ENCODE results near the gene PRR3. TPM values are rescaled to one million over a fixed set of nuclear protein-coding genes. Genes with fewer than 3 reads are reported as not detected.

Gene PRR3
- total and polyA plus RNA-seq, 2 of the 4 experiments (the other 2 are of a cell fraction) = 7.2 to 17.3 TPM

GRCh38 chr6:30571075-30571761, 14.1 kb downstream of the PRR3 start, which contains the start of gene ABCF1:
Gene ABCF1 (plus strand): TSS chr6:30571442. CDS start chr6:30571488, 46 bp downstream.
- CTCF ChIA-PET = interaction anchor here (0.5 to 1.5 kb wide), 2 partner anchors 8 to 29 kb away, joined by 3 to 4 read pairs; no protein-coding TSS in a partner anchor
- intact Hi-C loops (cut with micrococcal nuclease) = loop anchor here (1.0 kb wide), 1 partner anchor 14 kb away; the partner anchor contains the start of gene PRR3
- 1% methylated on average over 35 of the region's 59 CpGs; no CpG with 5 or more reads in 1 of the 2 experiments for WGBS, 2 experiments (ENCODE audit: extremely low coverage in 2 of 2, insufficient read length in 1 of 2)
- no peak for TF ChIP-seq SMC3 (IDR thresholded peaks at IDR 0.05; ENCODE audit: low read depth, low read length)
- TF ChIP-seq MAZ (IDR thresholded peaks at IDR 0.05; ENCODE audit: borderline replicate concordance, low read depth, low read length) = peak; percentile 90; the same call in 1 of the 2 replicates
- peak; percentile 93 for TF ChIP-seq POLR2A (IDR thresholded peaks at IDR 0.05; ENCODE audit: low read depth, low read length)
- TF ChIP-seq BHLHE40 (IDR thresholded peaks at IDR 0.05; ENCODE audit: low read depth, low read length) = peak; percentile 99
- no peak for TF ChIP-seq CTCF (conservative IDR thresholded peaks at IDR 0.05; ENCODE audit: low read depth, low read length)
- no peak for TF ChIP-seq RCOR1 (IDR thresholded peaks at IDR 0.05; ENCODE audit: insufficient replicate concordance, low read length)
- TF ChIP-seq NFE2L2 (IDR thresholded peaks at IDR 0.05; ENCODE audit: low read depth, low read length) = no peak
- no peak for TF ChIP-seq CEBPB (IDR thresholded peaks at IDR 0.05; ENCODE audit: low read depth, low read length)
- TF ChIP-seq MXI1 (IDR thresholded peaks at IDR 0.05; ENCODE audit: borderline replicate concordance, low read depth, low read length) = peak; percentile 96
- TF ChIP-seq RFX5 (IDR thresholded peaks at IDR 0.05; ENCODE audit: low read depth, low read length) = no peak
- TF ChIP-seq CHD1 (IDR thresholded peaks at IDR 0.05; ENCODE audit: low read depth, low read length) = 0 out of 2 replicates have a peak, but pooled peaks have one; percentile 37
- TF ChIP-seq USF2 (IDR thresholded peaks at IDR 0.05; ENCODE audit: low read depth, low read length) = peak; percentile 73
- no peak for TF ChIP-seq RAD21 (IDR thresholded peaks at IDR 0.05; ENCODE audit: low read length)
- TF ChIP-seq MAFK (IDR thresholded peaks at IDR 0.05; ENCODE audit: low read depth, low read length) = no peak
- no peak for TF ChIP-seq FOS (IDR thresholded peaks at IDR 0.05; ENCODE audit: low read depth, low read length)

More at GRCh38 chr6:30571075-30571761, 14.1 kb downstream of the PRR3 start, which contains the start of gene ABCF1:
- peak within 1 kb of the TSS; percentile 90 to 100 for H4K8ac ChIP-seq (ENCODE audit: low read depth in 2 of 2, low read length in 2 of 2)
- peak within 1 kb of the TSS; percentile 86 for H4K5ac ChIP-seq (ENCODE audit: low read depth, low read length)
- H3K23ac ChIP-seq (ENCODE audit: low read depth, low read length) = peak within 1 kb of the TSS; percentile 95
- peaks cover 5% of the 10 kb centered on the region; the same call in 1 of the 2 replicates for H3K9me1 ChIP-seq (ENCODE audit: insufficient read depth, low read length)
- peak within 1 kb of the TSS; percentile 90 for H3K4me2 ChIP-seq (ENCODE audit: low read depth, low read length)
- H2BK120ac ChIP-seq (ENCODE audit: low read depth, low read length) = peak within 1 kb of the TSS; percentile 89
- peak within 1 kb of the TSS; percentile 99 for H3K14ac ChIP-seq (replicated peaks; ENCODE audit: low read depth, low read length)
- peaks cover 17 to 41% of the 10 kb centered on the region in 2 experiments for H3K79me1 ChIP-seq (ENCODE audit: low read depth in 1 of 2, low read length in 2 of 2)
- H3K4me1 ChIP-seq (ENCODE audit: control insufficient read depth, insufficient read depth, low read length) = peaks cover 3% of the 10 kb centered on the region
- H2BK15ac ChIP-seq (ENCODE audit: low read depth, low read length) = peak within 1 kb of the TSS; percentile 71; the same call in 2 of the 3 replicates
- dilution Hi-C loops (cut with HindIII; ENCODE audit: low sequenced_read_pairs, unreplicated experiment) = no loop called here
- DNase-seq (peak; percentile 96), ATAC-seq (ENCODE audit: low read depth) (peak; percentile 98)
- peak within 1 kb of the TSS; percentile 98 for H2AK5ac ChIP-seq (ENCODE audit: low read depth, low read length)
- in situ Hi-C loops (cut with MboI; ENCODE audit: low sequenced_read_pairs) = no loop called here
- peak within 1 kb of the TSS; percentile 96 for H2AK9ac ChIP-seq (replicated peaks; ENCODE audit: low read depth, low read length, poor library complexity)
- H3K56ac ChIP-seq (ENCODE audit: extremely low read depth, insufficient read depth, low read length) = peak within 1 kb of the TSS; percentile 97
- H3K9me3 ChIP-seq (ENCODE audit: control insufficient read depth, insufficient read depth, low read length) = no peaks in the 10 kb centered on the region
- peak within 1 kb of the TSS; percentile 74 for H3K4me3 ChIP-seq (ENCODE audit: insufficient read depth, low read depth, low read length)
- POLR2A ChIA-PET (ENCODE audit: unreplicated experiment) = interaction anchor here (0.5 to 0.6 kb wide), 2 partner anchors 16 to 146 kb away, joined by 3 to 31 read pairs; partner anchors contain the start of gene MDC1
- H4K91ac ChIP-seq (ENCODE audit: insufficient read depth, low read depth, low read length) = peak within 1 kb of the TSS; percentile 99
- no peaks in the 10 kb centered on the region for H3K27me3 ChIP-seq (ENCODE audit: control insufficient read depth, insufficient read depth, low read length)
- peak within 1 kb of the TSS; percentile 95 for H3K27ac ChIP-seq (ENCODE audit: insufficient read depth, low read length)
- no TSS peak for BruUV-seq (replicated peaks)
- H2BK5ac ChIP-seq (ENCODE audit: low read depth, low read length, poor library complexity, severe bottlenecking) = peak within 1 kb of the TSS; percentile 91
- peak within 1 kb of the TSS; percentile 95 for H3K9ac ChIP-seq (ENCODE audit: low read depth, low read length)
- 0 out of 2 replicates have a peak within 1 kb of the TSS, but pooled peaks have one; percentile 36 for H2BK20ac ChIP-seq (ENCODE audit: low read depth, low read length)
- H3K4ac ChIP-seq (ENCODE audit: low read depth, low read length) = peak within 1 kb of the TSS; percentile 99
- 0 out of 2 replicates have a peak, but pooled peaks cover 1% of the 10 kb centered on the region for H3K36me3 ChIP-seq (ENCODE audit: control insufficient read depth, insufficient read depth, low read length)
- peak within 1 kb of the TSS; percentile 96 for H2AFZ ChIP-seq (replicated peaks; ENCODE audit: low read length, poor library complexity)
- H3K18ac ChIP-seq (ENCODE audit: low read depth, low read length) = peak within 1 kb of the TSS; percentile 89
- peaks cover 41% of the 10 kb centered on the region for H4K20me1 ChIP-seq (ENCODE audit: insufficient read depth, low read length)
